ENCODE measurements around the gene TERC. TPM values are rescaled to one million over a fixed set of nuclear protein-coding genes. Genes with fewer than 3 reads are reported as not detected.

TERC gene
- 10.9 and 21.8 TPM in 2 replicates for total RNA-seq (2014; rRNA removed; shearing (Covaris generic))

DNA sequence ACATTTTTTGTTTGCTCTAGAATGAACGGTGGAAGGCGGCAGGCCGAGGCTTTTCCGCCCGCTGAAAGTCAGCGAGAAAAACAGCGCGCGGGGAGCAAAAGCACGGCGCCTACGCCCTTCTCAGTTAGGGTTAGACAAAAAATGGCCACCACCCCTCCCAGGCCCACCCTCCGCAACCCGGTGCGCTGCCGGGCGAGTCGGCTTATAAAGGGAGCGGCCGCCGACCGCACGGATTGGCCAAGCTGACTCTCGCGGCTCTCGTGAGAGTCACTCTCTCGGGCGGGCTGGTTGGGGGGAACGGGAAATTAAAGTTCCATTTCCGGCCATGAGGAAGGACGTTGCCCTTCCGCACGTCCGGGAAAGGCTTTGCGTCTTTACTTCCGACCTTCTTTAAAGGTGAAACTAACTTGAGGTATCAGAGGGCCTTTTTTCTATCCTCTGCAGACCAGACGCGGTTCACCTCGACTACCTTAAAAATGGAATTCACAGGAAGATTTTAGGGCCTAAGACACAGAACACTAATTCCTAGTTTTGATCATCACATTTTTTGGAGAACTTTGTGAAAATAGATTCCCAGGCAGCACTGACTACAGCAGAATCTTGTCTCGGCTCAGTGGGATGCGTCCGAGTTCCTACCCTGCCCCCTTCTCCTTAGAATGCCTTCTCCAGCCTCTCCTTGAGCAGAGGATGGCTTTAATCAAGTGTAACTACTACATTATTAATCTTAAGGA lies at the start of gene TERC:
TERC (minus strand) TSS at position 179 of the 731 bp plus-strand sequence.

DNA sequence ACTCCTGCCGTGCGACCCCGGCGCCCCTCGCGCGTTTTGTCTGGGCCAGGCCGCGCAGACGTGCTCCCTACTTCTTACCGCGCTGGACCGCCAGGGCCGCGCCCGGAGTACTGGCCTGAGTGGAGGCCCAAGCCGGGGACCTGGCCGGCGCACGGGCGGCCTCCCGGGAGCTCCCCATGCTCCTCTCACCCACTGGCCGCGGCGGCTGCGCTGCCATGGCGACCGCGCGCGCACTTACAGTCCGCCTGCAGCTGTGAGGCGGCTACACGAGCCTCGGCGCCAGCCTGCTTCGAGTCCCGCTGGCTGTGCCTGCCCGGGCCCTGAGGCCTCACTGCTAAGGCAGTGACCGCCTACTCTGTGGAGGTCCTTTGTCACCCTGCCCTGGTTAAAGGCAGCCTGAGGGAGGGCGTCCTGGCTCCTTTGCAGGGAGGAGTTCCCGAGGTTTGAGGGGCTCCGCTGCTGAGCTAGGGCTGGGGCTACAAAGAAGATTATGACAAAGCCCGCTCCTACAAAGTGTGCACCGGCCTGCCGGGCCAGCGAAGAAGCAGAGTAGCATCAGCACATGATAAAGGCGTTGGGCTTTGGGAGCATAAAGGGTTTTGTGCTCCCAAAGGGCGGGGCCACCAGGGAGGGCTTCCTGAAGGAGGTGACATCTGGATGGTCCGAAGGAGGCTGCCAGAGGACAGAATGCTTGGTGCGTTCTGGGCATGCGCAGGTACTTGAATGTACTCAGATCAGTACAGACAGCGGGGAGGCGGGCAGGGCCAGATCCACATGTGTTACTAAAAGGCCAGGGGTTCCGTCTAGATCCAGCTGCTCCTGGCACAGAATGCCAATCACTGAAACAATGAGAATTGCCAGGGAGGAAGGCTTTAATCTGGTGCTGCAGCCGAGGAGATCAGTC lies 47.7 kb upstream of the TERC start, which contains the start of the genes LRRC34 and LRRIQ4:
LRRC34 (minus strand) TSS at position 573 of the 904 bp plus-strand sequence; CDS start at position 217, 356 bp downstream.
LRRIQ4 (plus strand) TSS at position 539 of the 904 bp plus-strand sequence. CDS start 9,052 bp downstream, outside the sequence.

DNA sequence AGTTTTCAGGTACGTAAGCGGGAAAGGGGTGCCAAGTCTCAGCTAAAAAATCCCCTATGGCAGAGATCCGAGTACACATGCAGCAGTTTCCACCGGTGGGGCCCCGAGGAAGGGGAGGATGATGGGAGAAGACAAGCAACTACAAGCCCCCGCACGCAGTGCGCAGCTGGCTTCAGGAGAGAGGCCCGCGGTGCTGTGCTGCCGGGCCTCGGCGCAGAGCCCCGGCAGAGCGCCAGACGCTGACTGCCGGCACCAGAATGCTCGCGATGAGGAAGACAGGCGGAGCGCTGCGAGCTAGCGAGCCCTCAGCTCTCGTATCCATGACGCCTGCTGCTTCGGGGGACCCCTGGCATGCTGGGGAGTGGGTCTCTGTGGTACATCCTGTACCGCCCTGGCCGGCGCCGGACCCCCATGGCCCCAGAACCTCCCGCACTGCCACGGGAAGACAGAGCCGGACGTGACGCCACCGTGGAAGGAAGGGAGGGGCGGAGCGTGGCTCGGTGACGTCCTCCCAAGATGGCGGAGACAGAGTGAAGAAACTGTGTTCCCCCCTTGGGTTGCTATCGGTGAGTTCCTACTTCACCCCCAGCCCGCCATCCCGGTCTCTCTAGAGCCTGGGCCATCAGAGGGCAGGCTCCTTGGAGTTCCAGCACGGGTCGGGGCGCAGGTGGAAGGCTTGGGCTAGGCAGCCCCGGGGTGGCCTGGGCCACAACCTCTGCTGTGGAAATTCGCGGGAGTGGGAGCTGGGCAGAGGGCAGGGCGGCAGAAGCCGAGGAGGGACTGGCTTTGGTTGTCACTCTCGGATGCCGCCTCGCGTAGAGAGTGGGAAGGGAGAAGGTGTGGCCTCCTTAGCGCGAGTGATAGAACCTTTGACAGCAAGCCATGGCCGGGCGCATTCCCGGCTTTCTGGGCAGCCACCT lies 8.3 kb upstream of the TERC start, which contains the start of gene MYNN:
MYNN (plus strand) TSS at position 500 of the 920 bp plus-strand sequence. CDS start 900 bp downstream, outside the sequence.

DNA sequence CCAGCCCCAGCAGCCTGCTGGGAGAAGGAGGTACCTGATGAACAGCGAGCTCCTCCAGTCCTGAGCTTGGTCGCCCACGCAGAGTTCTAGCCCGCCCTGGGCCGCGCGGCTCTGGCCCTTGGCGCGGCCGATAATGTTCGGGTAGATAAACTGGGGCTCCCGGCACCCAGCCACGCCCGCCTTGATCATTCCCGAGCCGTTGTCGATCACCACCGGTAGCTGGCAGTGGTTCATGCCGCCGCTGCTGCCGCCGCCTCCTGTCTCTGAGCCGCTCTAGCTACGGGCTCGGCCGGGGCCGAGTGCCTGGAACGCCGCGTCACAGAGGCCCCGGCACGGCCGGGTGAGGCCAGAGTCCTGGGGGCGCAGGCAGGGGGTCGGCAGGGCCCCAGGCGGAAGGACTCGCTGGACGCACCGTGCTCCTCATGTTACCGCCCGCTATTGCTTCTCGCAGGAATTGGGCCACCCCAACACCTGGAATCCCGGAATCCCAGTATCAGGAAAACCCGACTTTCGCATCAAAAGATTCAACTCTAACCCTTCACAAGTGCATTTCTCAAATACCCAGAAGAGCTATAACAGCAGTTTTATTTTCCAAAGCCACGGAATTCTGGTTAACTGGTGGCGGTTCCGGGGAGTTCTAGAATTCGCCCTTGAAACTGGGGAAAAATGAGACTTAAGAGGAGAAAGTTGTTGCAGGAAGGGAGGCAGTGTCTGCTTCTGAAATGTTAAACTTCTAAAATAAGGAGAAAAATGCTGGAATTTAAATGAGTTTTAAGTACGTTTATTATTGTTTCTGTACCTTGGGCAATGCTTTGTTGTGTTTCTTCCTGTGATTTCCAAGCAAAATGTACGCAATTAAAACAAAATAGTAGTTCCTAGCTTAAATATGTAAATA lies 4.7 kb upstream of the TERC start, which contains the start of gene ACTRT3:
ACTRT3 (minus strand) TSS at position 275 of the 895 bp plus-strand sequence; CDS start at position 234, 41 bp downstream.

Small RNAs within 50 kb of the gene (small RNA-seq; reads per million reads assigned to genes)
- not detected for gene RNU6-637P

Other genes with a start within 250 kb of the TERC start
- 5.4 and 7.9 TPM in 2 replicates for gene MECOM, start 101.3 kb downstream of the TERC start, total RNA-seq (2014; rRNA removed; shearing (Covaris generic))
- 0.72 and 2.0 TPM in 2 replicates for gene ACTRT3, start 4.5 kb upstream of the TERC start, total RNA-seq (2014; rRNA removed; shearing (Covaris generic))
- 12.2 and 14.2 TPM in 2 replicates for gene MYNN, start 8.3 kb upstream of the TERC start, total RNA-seq (2014; rRNA removed; shearing (Covaris generic))
- gene LRRIQ4, start 47.8 kb upstream of the TERC start, total RNA-seq (2014; rRNA removed; shearing (Covaris generic)): not detected in 2 replicates
- gene LRRC34, start 47.8 kb upstream of the TERC start, total RNA-seq (2014; rRNA removed; shearing (Covaris generic)): not detected in 2 replicates
- not detected in 2 replicates for gene LRRC31, start 104.9 kb upstream of the TERC start, total RNA-seq (2014; rRNA removed; shearing (Covaris generic))
- not detected in 2 replicates for gene SAMD7, start 146.5 kb upstream of the TERC start, total RNA-seq (2014; rRNA removed; shearing (Covaris generic))
- gene SEC62, start 201.7 kb upstream of the TERC start, total RNA-seq (2014; rRNA removed; shearing (Covaris generic)): 28.6 and 30.9 TPM in 2 replicates